Heart left ventricle (tissue), 13 donors: ENCODE data around the gene ABHD16A.

Source experiments
- POLR2A ChIP-seq, 2 donors: fragments of 450-650 bp; IDR thresholded peaks; one replicate each; pipeline ENCODE4 v1.6.1; 2017; ENCODE audit warnings: antibody characterized with exemption in 2 of 2, mild to moderate bottlenecking in 2 of 2, moderate library complexity in 2 of 2
- TF ChIP-seq, protein P1 (sequence below), 12 donors: fragments of 200-600 bp; sonication (generic) in 4 of 12; IDR thresholded peaks; one replicate each; pipeline versions ENCODE4 v1.5.0 to v1.8.0; 2018 to 2022; ENCODE audit warnings: antibody characterized with exemption in 12 of 12, mild to moderate bottlenecking in 5 of 12
- donor health status: ischemic (EF 13 %, LVEDD 7.1; RV severe dilation, severe dysfunction).
- donor health status: DM: no; HTN: yes; CAD: no.
- donor health status: DM: no; HTN: no; CAD: no.
- donor health status: ischemic (EF 25% LVEDD 6.9; RV normal size, moderate dysfunction).
- donor health status: ischemic (EF 25% LVEDD 5.7; RV mildly dilated, moderate dysfunction).
- donor health status: ischemic (EF 35%, LVEDD 5.7; RV mildly dilated, moderate dysfunction).
- donor health status: nonischemic (EF 11% LVEDD 7.7; RV severe dilation, severe dysfunction).
- donor health status: DM: yes; HTN: yes; CAD: no.
- donor health status: PGD.
- donor health status: ischemic (EF 29% LVEDD 5.4; RV normal size, mild dysfunction).
- donor health status: nonischemic (EF 23%, LVEDD 6.1; RV moderate dilation, normal function).

DNA sequence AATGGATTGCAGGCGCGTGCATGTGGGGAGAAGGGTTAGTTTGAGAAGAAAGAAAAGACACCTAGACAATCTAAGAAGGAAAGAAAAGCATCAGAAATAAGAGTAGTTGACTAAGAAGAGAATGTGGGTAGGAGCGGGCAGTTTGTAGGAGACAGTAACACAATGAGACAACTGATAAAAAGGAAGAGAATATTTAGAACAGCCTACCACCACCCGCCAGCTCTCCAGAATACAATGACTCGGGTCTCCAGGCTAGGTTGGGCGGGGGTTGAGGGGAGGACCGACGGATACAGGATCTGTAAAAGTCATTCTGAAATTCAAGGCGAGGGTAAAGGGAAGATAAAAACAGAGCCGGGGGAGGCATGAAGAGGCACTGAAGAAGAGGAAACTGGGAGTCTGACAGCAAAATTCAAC is 712 bp downstream of the ABHD16A start:
- TF ChIP-seq, protein P1, sequence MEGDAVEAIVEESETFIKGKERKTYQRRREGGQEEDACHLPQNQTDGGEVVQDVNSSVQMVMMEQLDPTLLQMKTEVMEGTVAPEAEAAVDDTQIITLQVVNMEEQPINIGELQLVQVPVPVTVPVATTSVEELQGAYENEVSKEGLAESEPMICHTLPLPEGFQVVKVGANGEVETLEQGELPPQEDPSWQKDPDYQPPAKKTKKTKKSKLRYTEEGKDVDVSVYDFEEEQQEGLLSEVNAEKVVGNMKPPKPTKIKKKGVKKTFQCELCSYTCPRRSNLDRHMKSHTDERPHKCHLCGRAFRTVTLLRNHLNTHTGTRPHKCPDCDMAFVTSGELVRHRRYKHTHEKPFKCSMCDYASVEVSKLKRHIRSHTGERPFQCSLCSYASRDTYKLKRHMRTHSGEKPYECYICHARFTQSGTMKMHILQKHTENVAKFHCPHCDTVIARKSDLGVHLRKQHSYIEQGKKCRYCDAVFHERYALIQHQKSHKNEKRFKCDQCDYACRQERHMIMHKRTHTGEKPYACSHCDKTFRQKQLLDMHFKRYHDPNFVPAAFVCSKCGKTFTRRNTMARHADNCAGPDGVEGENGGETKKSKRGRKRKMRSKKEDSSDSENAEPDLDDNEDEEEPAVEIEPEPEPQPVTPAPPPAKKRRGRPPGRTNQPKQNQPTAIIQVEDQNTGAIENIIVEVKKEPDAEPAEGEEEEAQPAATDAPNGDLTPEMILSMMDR (IDR thresholded peaks at IDR 0.05), result no peak
- no peak for TF ChIP-seq POLR2A (IDR thresholded peaks at IDR 0.05)
